HG02884 (cell line): ENCODE measurements around the gene PLA2G2A.

Experiments
- ATAC-seq: cut with Tn5 transposase; IDR thresholded peaks from one replicate; pipeline ENCODE4 v1.9.1; 2021; ENCODE audit warnings: mild to moderate bottlenecking, moderate library complexity; ENCODE audit not compliant: unreplicated experiment

PLA2G2A gene

GRCh38 chr1:19974822-19975416 lies 4.5 kb downstream of the PLA2G2A start:
- ATAC-seq, result no peak

- ATAC-seq, result no peak
Observed at GRCh38 chr1:19973616-19974015, 5.8 kb downstream of the PLA2G2A start.

GRCh38 chr1:19971664-19972063 lies 7.8 kb downstream of the PLA2G2A start:
- ATAC-seq, result no peak

GRCh38 chr1:19969898-19970660 lies 9.3 kb downstream of the PLA2G2A start:
- ATAC-seq, result no peak

- ATAC-seq, result no peak
Observed at GRCh38 chr1:19967808-19968207, 11.6 kb downstream of the PLA2G2A start.

- no peak for ATAC-seq
Observed at GRCh38 chr1:19964542-19964941, 14.9 kb downstream of the PLA2G2A start.

- no peak for ATAC-seq
Observed at GRCh38 chr1:19963636-19964035, 15.8 kb downstream of the PLA2G2A start.

- ATAC-seq, result no peak
Observed at GRCh38 chr1:19960591-19960990, 18.8 kb downstream of the PLA2G2A start.

GRCh38 chr1:19957779-19958178 lies 21.6 kb downstream of the PLA2G2A start:
- no peak for ATAC-seq

- no peak for ATAC-seq
Observed at GRCh38 chr1:19955534-19956170, 23.8 kb downstream of the PLA2G2A start.

- no peak for ATAC-seq
Observed at GRCh38 chr1:19954059-19954458, 25.4 kb downstream of the PLA2G2A start.

- ATAC-seq, result no peak
Observed at GRCh38 chr1:19949016-19949415, 30.4 kb downstream of the PLA2G2A start.

- ATAC-seq, result no peak
Observed at GRCh38 chr1:19946971-19947370, 32.4 kb downstream of the PLA2G2A start.

- ATAC-seq, result no peak
Observed at GRCh38 chr1:19946331-19946751, 33.1 kb downstream of the PLA2G2A start.

- ATAC-seq, result no peak
Observed at GRCh38 chr1:19945914-19946313, 33.5 kb downstream of the PLA2G2A start.

GRCh38 chr1:19942657-19943056 lies 36.8 kb downstream of the PLA2G2A start:
- ATAC-seq, result no peak

- ATAC-seq, result no peak
Observed at GRCh38 chr1:19942088-19942487, 37.3 kb downstream of the PLA2G2A start.

- ATAC-seq, result no peak
Observed at GRCh38 chr1:19941206-19941568, 38.2 kb downstream of the PLA2G2A start.

- ATAC-seq, result no peak
Observed at GRCh38 chr1:19940486-19941205, 38.8 kb downstream of the PLA2G2A start.

GRCh38 chr1:19938472-19938871 lies 40.9 kb downstream of the PLA2G2A start:
- ATAC-seq, result no peak

GRCh38 chr1:19936061-19936750 lies 43.2 kb downstream of the PLA2G2A start:
- no peak for ATAC-seq
